Superior temporal gyrus (tissue), 1 donor: Measurements from ENCODE around the gene QARS1.

Experiments used
- DNase-seq: peaks from one replicate; pipeline ENCODE4 v3.0.0-alpha.2; 2016; ENCODE audit errors: extremely low spot score

The QARS1 gene

GRCh38 chr3:49053543-49053942 is 51.0 kb downstream of the QARS1 start:
- DNase-seq, result no peak
